HG03378 (cell line): ENCODE data around the gene TSTD1.
A peak's percentile ranks its signal among the peaks of the same experiment; 100 is the strongest.
"Not testable (repeated sequence)": the region's sequence is repeated elsewhere in the genome, so short reads cannot be mapped to it uniquely, and the experiment has no call there.

Experiments
- ATAC-seq: cut with Tn5 transposase; IDR thresholded peaks from one replicate; pipeline ENCODE4 v1.9.1; 2021; ENCODE audit warnings: mild to moderate bottlenecking, moderate library complexity; ENCODE audit not compliant: unreplicated experiment

TSTD1 gene

GRCh38 chr1:161069241-161069640, 30.5 kb upstream of the TSTD1 start:
- no peak for ATAC-seq

- peak; percentile 47 for ATAC-seq
Observed at GRCh38 chr1:161068306-161069234, 29.8 kb upstream of the TSTD1 start.

- no peak for ATAC-seq
Observed at GRCh38 chr1:161066694-161067093, 27.9 kb upstream of the TSTD1 start.

GRCh38 chr1:161065681-161066080, 26.9 kb upstream of the TSTD1 start:
- ATAC-seq = not testable (repeated sequence)

- ATAC-seq = not testable (repeated sequence)
Observed at GRCh38 chr1:161063936-161064335, 25.2 kb upstream of the TSTD1 start.

- no peak for ATAC-seq
Observed at GRCh38 chr1:161061419-161061818, 22.7 kb upstream of the TSTD1 start.

- ATAC-seq = no peak
Observed at GRCh38 chr1:161059293-161059692, 20.5 kb upstream of the TSTD1 start.

- ATAC-seq = no peak
Observed at GRCh38 chr1:161054805-161055204, 16.0 kb upstream of the TSTD1 start.

- ATAC-seq = no peak
Observed at GRCh38 chr1:161054232-161054631, 15.5 kb upstream of the TSTD1 start.

GRCh38 chr1:161052899-161053298, 14.1 kb upstream of the TSTD1 start:
- no peak for ATAC-seq

GRCh38 chr1:161051219-161051618, 12.5 kb upstream of the TSTD1 start:
- no peak for ATAC-seq

- no peak for ATAC-seq
Observed at GRCh38 chr1:161048949-161049722, 10.4 kb upstream of the TSTD1 start.

GRCh38 chr1:161047436-161048420, 9.0 kb upstream of the TSTD1 start:
- ATAC-seq = no peak

GRCh38 chr1:161046605-161047228, 8.0 kb upstream of the TSTD1 start:
- peak; percentile 33 for ATAC-seq

- peak; percentile 58 for ATAC-seq
Observed at GRCh38 chr1:161045736-161046604, 7.2 kb upstream of the TSTD1 start, which contains the start of gene USF1. Gene USF1, minus strand, starts transcription at chr1:161045977. Its CDS starts 2,702 bp downstream, at chr1:161043275.

- ATAC-seq = peak; percentile 40
Observed at GRCh38 chr1:161044908-161045735, 6.4 kb upstream of the TSTD1 start.

GRCh38 chr1:161044535-161044907, 5.8 kb upstream of the TSTD1 start:
- ATAC-seq = no peak

GRCh38 chr1:161039546-161039945, 782 bp upstream of the TSTD1 start:
- no peak for ATAC-seq
